Effector CD8-positive, alpha-beta T cell (primary cell): Measurements from ENCODE around the gene COQ5.

ENCODE experiments used
- DNase-seq: peaks from one replicate; lab custom pipeline; 2025; lab: John Stamatoyannopoulos, UW

Gene COQ5

GRCh38 chr12:120453977-120454376, 75.0 kb downstream of the COQ5 start:
- DNase-seq: no peak
